BJ (cell line): ENCODE measurements around the gene LEPROT. TPM values are rescaled to one million over a fixed set of nuclear protein-coding genes. Genes with fewer than 3 reads are reported as not detected.

ENCODE experiments used
- CTCF ChIA-PET: fragments of 350-600 bp; formaldehyde crosslinking; extraction: SDS; loops from one replicate; lab custom pipeline; 2021; ENCODE audit warnings: antibody characterized with exemption, inconsistent platforms; lab: Yijun Ruan, JAX
- POLR2A ChIA-PET: fragments of 300-600 bp; sonication (Branson Sonifier 250); formaldehyde crosslinking; extraction: SDS; loops from one replicate; lab custom pipeline; 2021; ENCODE audit warnings: antibody characterized with exemption; lab: Charles Lee
- DNase-seq: peaks from one replicate; pipeline ENCODE4 v3.0.0-alpha.2; 2011; ENCODE audit warnings: low read depth
- H3K27me3 ChIP-seq: 2 replicates; pipeline ENCODE4 v1.6.0; 2011; ENCODE audit warnings: low read length; ENCODE audit not compliant: control insufficient read depth, insufficient read depth
- H3K36me3 ChIP-seq: 2 replicates; pipeline ENCODE4 v1.5.1; 2011; ENCODE audit warnings: low read length; ENCODE audit not compliant: control insufficient read depth, insufficient read depth
- H3K4me3 ChIP-seq: 2 replicates; pipeline ENCODE4 v1.5.1; 2011; ENCODE audit warnings: low read depth, mild to moderate bottlenecking, control low read depth, low read length
- CTCF ChIP-seq: IDR thresholded peaks from 2 replicates; pipeline ENCODE4 v1.5.1; 2011; ENCODE audit warnings: low read depth, mild to moderate bottlenecking, control low read depth, inconsistent platforms, low read length, moderate library complexity; ENCODE audit not compliant: insufficient read depth
- polyA plus RNA-seq: library from polyadenylated mRNA; depleted of rRNA; stranded (reverse); fragments of >200 nt; gene quantifications from 2 replicates; pipeline ENCODE4 v1.2.3, GENCODE V29; 2011

Gene LEPROT
- polyA plus RNA-seq, 1 experiment: 66.2 TPM

- TF ChIP-seq CTCF: no peak
- DNase-seq: no peak
- Histone ChIP-seq H3K36me3 (no peaks in the 10 kb centered on the region), H3K4me3 (no peak overlapping the region), H3K27me3 (no peaks in the 10 kb centered on the region)
- ChIA-PET POLR2A (no interaction called here), CTCF (interaction anchor here (1.3 to 1.5 kb wide), 2 partner anchors 10 to 20 kb away, joined by 3 to 4 read pairs; no protein-coding TSS in a partner anchor)
Observed at GRCh38 chr1:65469889-65470340, 49.4 kb downstream of the LEPROT start.

GRCh38 chr1:65470766-65471165 is 50.3 kb downstream of the LEPROT start:
- DNase-seq: no peak
- CTCF ChIA-PET: interaction anchor here (1.3 kb wide), 1 partner anchor 11 kb away, joined by 4 read pairs; no protein-coding TSS in a partner anchor
- POLR2A ChIA-PET: no interaction called here

GRCh38 chr1:65471213-65471833 is 50.9 kb downstream of the LEPROT start:
- no peak for DNase-seq
- no peak overlapping the region for H3K4me3 ChIP-seq
- no peaks in the 10 kb centered on the region for H3K36me3 ChIP-seq
- ChIA-PET POLR2A (no interaction called here), CTCF (interaction anchor here (1.3 kb wide), 1 partner anchor 12 kb away, joined by 4 read pairs; no protein-coding TSS in a partner anchor)
- no peaks in the 10 kb centered on the region for H3K27me3 ChIP-seq
- no peak for TF ChIP-seq CTCF

More at GRCh38 chr1:65470766-65471165, 50.3 kb downstream of the LEPROT start:
- no peaks in the 10 kb centered on the region for H3K36me3 ChIP-seq
- H3K4me3 ChIP-seq: no peak overlapping the region
- H3K27me3 ChIP-seq: no peaks in the 10 kb centered on the region
- no peak for TF ChIP-seq CTCF

GRCh38 chr1:65471861-65472332 is 51.4 kb downstream of the LEPROT start:
- H3K36me3 ChIP-seq: no peaks in the 10 kb centered on the region
- CTCF ChIA-PET: interaction anchor here (0.7 kb wide), 1 partner anchor 31 kb away, joined by 3 read pairs; no protein-coding TSS in a partner anchor
- H3K27me3 ChIP-seq: no peaks in the 10 kb centered on the region
- no peak for DNase-seq
- no peak overlapping the region for H3K4me3 ChIP-seq
- no peak for TF ChIP-seq CTCF
- POLR2A ChIA-PET: no interaction called here

- ChIA-PET POLR2A (no interaction called here), CTCF (no interaction called here)
- TF ChIP-seq CTCF: no peak
- no peak for DNase-seq
- Histone ChIP-seq H3K4me3 (no peak overlapping the region), H3K36me3 (no peaks in the 10 kb centered on the region), H3K27me3 (no peaks in the 10 kb centered on the region)
Observed at GRCh38 chr1:65476327-65476726, 55.9 kb downstream of the LEPROT start.
